ENCODE data around the gene CHRM4. TPM values are rescaled to one million over a fixed set of nuclear protein-coding genes. Genes with fewer than 3 reads are reported as not detected.
"Not testable (repeated sequence)": the region's sequence is repeated elsewhere in the genome, so short reads cannot be mapped to it uniquely, and the experiment has no call there.

CHRM4 gene
- total RNA-seq, 1 experiment from 2014 or later, result not detected

GRCh38 chr11:46380340-46381047, 11.1 kb downstream of the CHRM4 start:
- H3K9me3 Mint-ChIP-seq (ENCODE audit: low read depth, unreplicated experiment), result no peaks in the 10 kb centered on the region
- H3K4me3 Mint-ChIP-seq (ENCODE audit: low read depth, unreplicated experiment), result peak overlapping the region; percentile 77
- H3K27me3 Mint-ChIP-seq (ENCODE audit: unreplicated experiment), result no peaks in the 10 kb centered on the region
- no peak overlapping the region for H3K27ac Mint-ChIP-seq (ENCODE audit: unreplicated experiment)
- no peaks in the 10 kb centered on the region for H3K4me1 Mint-ChIP-seq (ENCODE audit: low read depth, unreplicated experiment)
- intact Hi-C loops (cut with micrococcal nuclease; ENCODE audit: unreplicated experiment), result no loop called here
- TF ChIP-seq, protein P1, sequence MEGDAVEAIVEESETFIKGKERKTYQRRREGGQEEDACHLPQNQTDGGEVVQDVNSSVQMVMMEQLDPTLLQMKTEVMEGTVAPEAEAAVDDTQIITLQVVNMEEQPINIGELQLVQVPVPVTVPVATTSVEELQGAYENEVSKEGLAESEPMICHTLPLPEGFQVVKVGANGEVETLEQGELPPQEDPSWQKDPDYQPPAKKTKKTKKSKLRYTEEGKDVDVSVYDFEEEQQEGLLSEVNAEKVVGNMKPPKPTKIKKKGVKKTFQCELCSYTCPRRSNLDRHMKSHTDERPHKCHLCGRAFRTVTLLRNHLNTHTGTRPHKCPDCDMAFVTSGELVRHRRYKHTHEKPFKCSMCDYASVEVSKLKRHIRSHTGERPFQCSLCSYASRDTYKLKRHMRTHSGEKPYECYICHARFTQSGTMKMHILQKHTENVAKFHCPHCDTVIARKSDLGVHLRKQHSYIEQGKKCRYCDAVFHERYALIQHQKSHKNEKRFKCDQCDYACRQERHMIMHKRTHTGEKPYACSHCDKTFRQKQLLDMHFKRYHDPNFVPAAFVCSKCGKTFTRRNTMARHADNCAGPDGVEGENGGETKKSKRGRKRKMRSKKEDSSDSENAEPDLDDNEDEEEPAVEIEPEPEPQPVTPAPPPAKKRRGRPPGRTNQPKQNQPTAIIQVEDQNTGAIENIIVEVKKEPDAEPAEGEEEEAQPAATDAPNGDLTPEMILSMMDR (IDR thresholded peaks at IDR 0.05; ENCODE audit: unreplicated experiment), result no peak
- peaks cover 33% of the 10 kb centered on the region for H3K36me3 Mint-ChIP-seq (ENCODE audit: insufficient read depth, unreplicated experiment)
- CTCF ChIA-PET, result interaction anchor here (0.6 kb wide), 1 partner anchor 795 kb away, joined by 3 read pairs; no protein-coding TSS in a partner anchor
- BruUV-seq (replicated peaks), result no TSS peak
- DNase-seq, result peak; percentile 56

DNA sequence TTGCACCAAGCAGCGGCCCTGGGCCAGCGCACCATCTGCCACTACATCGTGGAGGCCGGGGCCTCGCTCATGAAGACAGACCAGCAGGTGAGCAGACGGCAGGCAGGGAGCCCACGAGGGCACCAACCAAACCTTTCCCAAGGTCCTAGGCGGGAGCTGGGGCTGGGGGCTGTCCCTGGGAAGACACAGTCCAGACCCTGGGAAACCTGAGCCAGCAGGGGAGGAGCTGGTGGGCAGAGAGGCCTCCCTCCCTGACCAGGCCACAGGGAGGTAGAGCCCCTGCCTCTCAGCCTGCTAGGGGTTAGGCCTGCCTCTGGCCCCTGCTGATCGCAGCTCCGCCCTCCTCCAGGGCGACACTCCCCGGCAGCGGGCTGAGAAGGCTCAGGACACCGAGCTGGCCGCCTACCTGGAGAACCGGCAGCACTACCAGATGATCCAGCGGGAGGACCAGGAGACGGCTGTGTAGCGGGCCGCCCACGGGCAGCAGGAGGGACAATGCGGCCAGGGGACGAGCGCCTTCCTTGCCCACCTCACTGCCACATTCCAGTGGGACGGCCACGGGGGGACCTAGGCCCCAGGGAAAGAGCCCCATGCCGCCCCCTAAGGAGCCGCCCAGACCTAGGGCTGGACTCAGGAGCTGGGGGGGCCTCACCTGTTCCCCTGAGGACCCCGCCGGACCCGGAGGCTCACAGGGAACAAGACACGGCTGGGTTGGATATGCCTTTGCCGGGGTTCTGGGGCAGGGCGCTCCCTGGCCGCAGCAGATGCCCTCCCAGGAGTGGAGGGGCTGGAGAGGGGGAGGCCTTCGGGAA, 11.9 kb downstream of the CHRM4 start:
- H3K4me1 Mint-ChIP-seq (ENCODE audit: low read depth, unreplicated experiment); CTCF ChIA-PET; intact Hi-C loops (cut with micrococcal nuclease; ENCODE audit: unreplicated experiment); H3K27me3 Mint-ChIP-seq (ENCODE audit: unreplicated experiment); H3K9me3 Mint-ChIP-seq (ENCODE audit: low read depth, unreplicated experiment); DNase-seq; BruUV-seq (replicated peaks); H3K27ac Mint-ChIP-seq (ENCODE audit: unreplicated experiment): not testable (repeated sequence)
- H3K36me3 Mint-ChIP-seq (ENCODE audit: insufficient read depth, unreplicated experiment), result peaks cover 33% of the 10 kb centered on the region
- H3K4me3 Mint-ChIP-seq (ENCODE audit: low read depth, unreplicated experiment), result peak overlapping the region; percentile 77

- intact Hi-C loops (cut with micrococcal nuclease; ENCODE audit: unreplicated experiment), result no loop called here
- H3K4me3 Mint-ChIP-seq (ENCODE audit: low read depth, unreplicated experiment), result no peak overlapping the region
- H3K27ac Mint-ChIP-seq (ENCODE audit: unreplicated experiment), result no peak overlapping the region
- no peaks in the 10 kb centered on the region for H3K4me1 Mint-ChIP-seq (ENCODE audit: low read depth, unreplicated experiment)
- BruUV-seq (replicated peaks), result no TSS peak
- CTCF ChIA-PET, result interaction anchor here (0.5 to 1.5 kb wide), 2 partner anchors 13 to 1096 kb away, joined by 3 to 4 read pairs; partner anchors contain the start of gene CHRM4
- TF ChIP-seq, protein P1 (IDR thresholded peaks at IDR 0.05; ENCODE audit: unreplicated experiment), result no peak
- peaks cover 33% of the 10 kb centered on the region for H3K36me3 Mint-ChIP-seq (ENCODE audit: insufficient read depth, unreplicated experiment)
- no peaks in the 10 kb centered on the region for H3K9me3 Mint-ChIP-seq (ENCODE audit: low read depth, unreplicated experiment)
- DNase-seq, result no peak
- no peaks in the 10 kb centered on the region for H3K27me3 Mint-ChIP-seq (ENCODE audit: unreplicated experiment)
Observed at GRCh38 chr11:46378811-46379481, 12.6 kb downstream of the CHRM4 start.

DNA sequence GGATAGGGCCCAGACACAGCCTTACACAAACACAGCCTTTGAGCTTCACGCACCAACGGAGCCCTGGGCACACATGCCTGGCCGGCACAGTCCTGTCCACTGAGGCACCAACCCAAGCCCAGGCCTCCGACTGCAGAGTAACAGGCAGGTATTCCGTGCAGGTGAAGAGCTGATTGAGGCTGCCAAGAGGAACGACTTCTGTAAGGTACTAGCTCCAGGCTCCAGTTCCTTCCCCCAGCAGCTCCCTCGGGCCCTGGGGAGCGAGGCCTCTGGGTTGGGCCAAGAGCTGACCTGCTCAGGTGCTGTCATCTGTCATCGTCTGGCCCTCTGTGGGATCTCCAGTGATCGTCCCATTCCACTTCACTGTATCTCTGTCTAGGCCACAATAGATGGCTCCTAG, 13.3 kb downstream of the CHRM4 start:
- no peak overlapping the region for H3K4me3 Mint-ChIP-seq (ENCODE audit: low read depth, unreplicated experiment)
- peaks cover 33% of the 10 kb centered on the region for H3K36me3 Mint-ChIP-seq (ENCODE audit: insufficient read depth, unreplicated experiment)
- no TSS peak for BruUV-seq (replicated peaks)
- no peak overlapping the region for H3K27ac Mint-ChIP-seq (ENCODE audit: unreplicated experiment)
- CTCF ChIA-PET, result interaction anchor here (1.5 kb wide), 1 partner anchor 14 kb away, joined by 4 read pairs; the partner anchor contains the start of gene CHRM4
- H3K4me1 Mint-ChIP-seq (ENCODE audit: low read depth, unreplicated experiment), result no peaks in the 10 kb centered on the region
- DNase-seq, result no peak
- TF ChIP-seq, protein P1 (IDR thresholded peaks at IDR 0.05; ENCODE audit: unreplicated experiment), result no peak
- H3K27me3 Mint-ChIP-seq (ENCODE audit: unreplicated experiment), result no peaks in the 10 kb centered on the region
- H3K9me3 Mint-ChIP-seq (ENCODE audit: low read depth, unreplicated experiment), result no peaks in the 10 kb centered on the region
- intact Hi-C loops (cut with micrococcal nuclease; ENCODE audit: unreplicated experiment), result no loop called here
